Thoracic aorta (tissue), 2 donors: ENCODE measurements around the gene TFPT. TPM values are rescaled to one million over a fixed set of nuclear protein-coding genes. Genes with fewer than 3 reads are reported as not detected.

Experiments
- ATAC-seq: fragments of 150-250 bp; one replicate; pipeline ENCODE4 v1.8.0; 2017; ENCODE audit warnings: low read depth; ENCODE audit not compliant: insufficient number of reproducible peaks, low FRiP score
- DNase-seq: peaks from one replicate; pipeline ENCODE4 v3.0.0-alpha.2; 2020; ENCODE audit warnings: low spot score
- H3K27ac ChIP-seq, 2 donors: fragments of 200-600 bp; sonication (generic); 1 replicate in 1 of 2; 2 replicates in 1 of 2; pipeline ENCODE4 v1.5.1; 2016; ENCODE audit warnings: mild to moderate bottlenecking in 2 of 2, moderate library complexity in 2 of 2
- H3K27me3 ChIP-seq: fragments of 200-600 bp; sonication (generic); replicated peaks from 2 replicates; pipeline ENCODE4 v1.6.0; 2016; ENCODE audit warnings: mild to moderate bottlenecking; ENCODE audit not compliant: insufficient read depth
- H3K36me3 ChIP-seq: fragments of 200-600 bp; sonication (generic); one replicate; pipeline ENCODE4 v1.5.1; 2016
- H3K4me1 ChIP-seq, 2 donors: fragments of 200-600 bp; sonication (generic); 1 replicate in 1 of 2; 2 replicates in 1 of 2; pipeline versions ENCODE4 v1.5.1 to v1.6.0; 2016; ENCODE audit warnings: low read depth in 2 of 2, mild to moderate bottlenecking in 1 of 2; ENCODE audit not compliant: control insufficient read depth in 1 of 2
- H3K4me3 ChIP-seq: fragments of 200-600 bp; sonication (generic); 2 replicates; pipeline ENCODE4 v1.5.1; 2016; ENCODE audit warnings: mild to moderate bottlenecking
- H3K9me3 ChIP-seq: fragments of 200-600 bp; sonication (generic); 2 replicates; pipeline ENCODE4 v1.5.1; 2016
- total RNA-seq, 2 donors: library from RNA; depleted of rRNA; stranded (reverse); fragments of >200 nt; gene quantifications; one replicate each; pipeline versions ENCODE4 v1.1.0 to v1.2.3, GENCODE V29; 2016
- TF ChIP-seq, protein P1 (sequence below): fragments of 200-600 bp; sonication (generic); IDR thresholded peaks from one replicate; pipeline ENCODE4 v1.5.1; 2019; ENCODE audit warnings: antibody characterized with exemption

Gene TFPT
- total RNA-seq, 2 donors from 2014 or later, result 8.7 to 8.8 TPM

DNA sequence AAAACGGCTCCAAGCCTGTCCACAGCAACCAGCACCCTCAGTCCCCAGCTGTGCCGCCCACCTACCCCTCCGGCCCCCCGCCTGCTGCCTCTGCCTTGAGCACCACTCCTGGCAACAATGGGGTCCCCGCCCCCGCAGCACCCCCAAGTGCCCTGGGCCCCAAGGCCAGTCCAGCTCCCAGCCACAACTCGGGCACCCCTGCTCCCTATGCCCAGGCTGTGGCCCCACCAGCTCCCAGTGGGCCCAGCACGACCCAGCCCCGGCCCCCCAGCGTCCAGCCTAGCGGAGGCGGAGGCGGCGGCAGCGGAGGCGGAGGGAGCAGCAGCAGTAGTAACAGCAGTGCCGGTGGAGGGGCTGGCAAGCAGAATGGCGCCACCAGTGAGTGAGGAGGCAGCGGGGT, 32.7 kb upstream of the TFPT start:
- H3K27ac ChIP-seq, result no peak overlapping the region
- H3K9me3 ChIP-seq, result no peaks in the 10 kb centered on the region
- no peaks in the 10 kb centered on the region for H3K27me3 ChIP-seq
- TF ChIP-seq, protein P1, sequence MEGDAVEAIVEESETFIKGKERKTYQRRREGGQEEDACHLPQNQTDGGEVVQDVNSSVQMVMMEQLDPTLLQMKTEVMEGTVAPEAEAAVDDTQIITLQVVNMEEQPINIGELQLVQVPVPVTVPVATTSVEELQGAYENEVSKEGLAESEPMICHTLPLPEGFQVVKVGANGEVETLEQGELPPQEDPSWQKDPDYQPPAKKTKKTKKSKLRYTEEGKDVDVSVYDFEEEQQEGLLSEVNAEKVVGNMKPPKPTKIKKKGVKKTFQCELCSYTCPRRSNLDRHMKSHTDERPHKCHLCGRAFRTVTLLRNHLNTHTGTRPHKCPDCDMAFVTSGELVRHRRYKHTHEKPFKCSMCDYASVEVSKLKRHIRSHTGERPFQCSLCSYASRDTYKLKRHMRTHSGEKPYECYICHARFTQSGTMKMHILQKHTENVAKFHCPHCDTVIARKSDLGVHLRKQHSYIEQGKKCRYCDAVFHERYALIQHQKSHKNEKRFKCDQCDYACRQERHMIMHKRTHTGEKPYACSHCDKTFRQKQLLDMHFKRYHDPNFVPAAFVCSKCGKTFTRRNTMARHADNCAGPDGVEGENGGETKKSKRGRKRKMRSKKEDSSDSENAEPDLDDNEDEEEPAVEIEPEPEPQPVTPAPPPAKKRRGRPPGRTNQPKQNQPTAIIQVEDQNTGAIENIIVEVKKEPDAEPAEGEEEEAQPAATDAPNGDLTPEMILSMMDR, result no peak
- H3K4me3 ChIP-seq, result no peak overlapping the region
- H3K4me1 ChIP-seq, result no peaks in the 10 kb centered on the region
- no peak for ATAC-seq
- DNase-seq, result no peak
- H3K36me3 ChIP-seq, result peaks cover 92% of the 10 kb centered on the region

- no peaks in the 10 kb centered on the region for H3K27me3 ChIP-seq
- TF ChIP-seq, protein P1, result no peak
- DNase-seq (no peak), ATAC-seq (no peak)
- H3K4me3 ChIP-seq, result no peak overlapping the region
- H3K36me3 ChIP-seq, result peaks cover 92% of the 10 kb centered on the region
- H3K9me3 ChIP-seq, result no peaks in the 10 kb centered on the region
- H3K27ac ChIP-seq, result no peak overlapping the region
- no peaks in the 10 kb centered on the region for H3K4me1 ChIP-seq
Observed at GRCh38 chr19:54147676-54148075, 32.2 kb upstream of the TFPT start.

DNA sequence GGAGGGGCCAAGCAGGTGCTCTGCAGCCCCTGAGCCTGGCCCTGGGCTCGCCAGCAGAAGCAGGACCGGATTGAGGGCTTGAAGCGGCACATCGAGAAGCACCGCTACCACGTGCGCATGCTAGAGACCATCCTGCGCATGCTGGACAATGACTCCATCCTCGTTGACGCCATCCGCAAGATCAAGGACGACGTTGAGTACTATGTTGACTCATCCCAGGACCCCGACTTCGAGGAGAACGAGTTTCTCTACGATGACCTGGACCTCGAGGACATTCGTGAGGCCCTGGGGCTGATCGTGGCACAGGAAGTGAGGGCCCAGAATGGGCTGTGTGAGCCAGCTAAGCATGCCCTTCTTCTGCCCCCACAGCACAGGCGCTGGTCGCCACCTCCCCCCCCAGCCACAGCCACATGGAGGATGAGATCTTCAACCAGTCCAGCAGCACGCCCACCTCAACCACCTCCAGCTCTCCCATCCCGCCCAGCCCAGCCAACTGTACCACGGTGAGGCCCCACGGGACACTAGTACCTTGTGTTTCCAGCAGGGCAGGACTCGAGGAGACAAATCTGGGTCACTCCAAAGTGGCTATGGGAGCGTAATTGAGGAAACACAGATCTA, 30.2 kb upstream of the TFPT start:
- H3K27me3 ChIP-seq, result no peaks in the 10 kb centered on the region
- no peak for ATAC-seq
- no peak overlapping the region for H3K27ac ChIP-seq
- H3K9me3 ChIP-seq, result no peaks in the 10 kb centered on the region
- no peak overlapping the region for H3K4me3 ChIP-seq
- TF ChIP-seq, protein P1, result no peak
- peaks cover 0 to 4% of the 10 kb centered on the region in 2 donors for H3K4me1 ChIP-seq
- peaks cover 80% of the 10 kb centered on the region for H3K36me3 ChIP-seq
- DNase-seq, result no peak

DNA sequence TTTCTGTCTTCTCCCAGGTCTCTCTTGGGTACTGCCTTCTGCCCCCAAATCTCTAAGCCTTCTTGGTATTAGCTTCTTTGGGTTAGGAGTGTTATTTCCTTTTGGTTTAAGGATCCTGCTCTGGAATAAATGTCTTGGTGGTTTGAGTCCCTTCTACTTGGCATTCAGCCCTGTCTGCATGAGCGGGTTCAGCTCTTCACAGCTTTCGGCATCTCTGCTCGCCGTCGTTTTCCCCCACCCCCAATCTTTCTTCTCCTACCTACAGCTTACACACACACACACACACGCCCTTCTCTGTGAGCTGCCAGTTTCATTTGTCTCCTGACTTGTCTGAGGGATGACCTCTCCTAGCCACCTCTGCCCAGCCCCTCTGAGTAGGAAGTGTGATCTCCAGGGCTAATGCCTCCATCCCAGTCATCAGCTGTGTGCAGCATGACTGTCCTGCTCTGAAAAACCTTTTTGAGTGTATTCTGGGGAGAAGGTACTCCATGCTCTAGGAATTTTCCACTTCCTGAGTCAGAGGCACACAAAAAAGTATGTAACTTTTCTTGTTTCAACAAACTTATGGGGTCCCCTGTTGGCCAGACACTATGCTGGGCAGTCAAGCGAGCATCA, 26.8 kb upstream of the TFPT start:
- TF ChIP-seq, protein P1, result no peak
- peaks cover 19 to 26% of the 10 kb centered on the region in 2 donors for H3K4me1 ChIP-seq

GRCh38 chr19:54141356-54141755, 25.9 kb upstream of the TFPT start:
- ATAC-seq (no peak), DNase-seq (no peak)
- Histone ChIP-seq H3K27me3 (no peaks in the 10 kb centered on the region), H3K4me1 (peaks cover 20 to 30% of the 10 kb centered on the region in 2 donors), H3K4me3 (no peak overlapping the region), H3K9me3 (no peaks in the 10 kb centered on the region), H3K36me3 (peaks cover 41% of the 10 kb centered on the region), H3K27ac (no peak overlapping the region)
- TF ChIP-seq, protein P1, result no peak

More for the DNA sequence above, 26.8 kb upstream of the TFPT start:
- DNase-seq (no peak), ATAC-seq (no peak)
- no peak overlapping the region for H3K27ac ChIP-seq
- no peaks in the 10 kb centered on the region for H3K27me3 ChIP-seq
- peaks cover 51% of the 10 kb centered on the region for H3K36me3 ChIP-seq
- no peaks in the 10 kb centered on the region for H3K9me3 ChIP-seq
- H3K4me3 ChIP-seq, result no peak overlapping the region
